WERI-Rb-1 (cell line): Measurements from ENCODE around the gene PAPPA.

Source experiments
- DNase-seq: peaks from one replicate; pipeline ENCODE4 v3.0.0-alpha.2; 2020
- H3K27ac ChIP-seq: fragments of 250-450 bp; sonication (Bioruptor Pico); 2 replicates; pipeline ENCODE4 v1.5.1; 2020; ENCODE audit warnings: mild to moderate bottlenecking, moderate library complexity
- H3K27me3 ChIP-seq: fragments of 250-450 bp; sonication (Bioruptor Pico); 2 replicates; pipeline ENCODE4 v1.5.1; 2021; ENCODE audit warnings: mild to moderate bottlenecking, low read depth, moderate library complexity; ENCODE audit not compliant: insufficient read depth, severe bottlenecking
- H3K36me3 ChIP-seq: fragments of 250-450 bp; sonication (Bioruptor Pico); 2 replicates; pipeline ENCODE4 v1.5.1; 2020; ENCODE audit warnings: mild to moderate bottlenecking, moderate library complexity
- H3K4me3 ChIP-seq: 2 replicates; pipeline ENCODE4 v1.5.1; 2011; ENCODE audit warnings: low read depth, mild to moderate bottlenecking, control low read depth, low read length
- H3K9me3 ChIP-seq: fragments of 250-450 bp; sonication (Bioruptor Pico); 2 replicates; pipeline ENCODE4 v1.5.1; 2021; ENCODE audit warnings: mild to moderate bottlenecking, moderate library complexity; ENCODE audit not compliant: severe bottlenecking
- CTCF ChIP-seq: IDR thresholded peaks from 2 replicates; pipeline ENCODE4 v1.5.1; 2011; ENCODE audit warnings: low read depth, mild to moderate bottlenecking, control low read depth, inconsistent platforms, low read length

PAPPA gene

GRCh38 chr9:116284518-116284917 lies 130.9 kb downstream of the PAPPA start:
- no peak for TF ChIP-seq CTCF

GRCh38 chr9:116285320-116285719 lies 131.7 kb downstream of the PAPPA start:
- peak; percentile 43; the same call in 1 of the 2 replicates for TF ChIP-seq CTCF
- Histone ChIP-seq H3K27ac (no peak overlapping the region), H3K4me3 (no peak overlapping the region), H3K9me3 (no peaks in the 10 kb centered on the region), H3K36me3 (no peaks in the 10 kb centered on the region), H3K27me3 (no peaks in the 10 kb centered on the region)
- no peak for DNase-seq

More at GRCh38 chr9:116284518-116284917, 130.9 kb downstream of the PAPPA start:
- Histone ChIP-seq H3K36me3 (no peaks in the 10 kb centered on the region), H3K27ac (no peak overlapping the region), H3K4me3 (no peak overlapping the region), H3K9me3 (no peaks in the 10 kb centered on the region), H3K27me3 (no peaks in the 10 kb centered on the region)
- no peak for DNase-seq

- no peak for TF ChIP-seq CTCF
- DNase-seq, result no peak
- Histone ChIP-seq H3K27ac (no peak overlapping the region), H3K27me3 (no peaks in the 10 kb centered on the region), H3K9me3 (no peaks in the 10 kb centered on the region), H3K36me3 (no peaks in the 10 kb centered on the region), H3K4me3 (no peak overlapping the region)
Observed at GRCh38 chr9:116286297-116286696, 132.7 kb downstream of the PAPPA start.

- Histone ChIP-seq H3K27me3 (no peaks in the 10 kb centered on the region), H3K4me3 (no peak overlapping the region), H3K27ac (no peak overlapping the region), H3K9me3 (no peaks in the 10 kb centered on the region), H3K36me3 (no peaks in the 10 kb centered on the region)
- TF ChIP-seq CTCF, result no peak
- no peak for DNase-seq
Observed at GRCh38 chr9:116287721-116288120, 134.1 kb downstream of the PAPPA start.

- DNase-seq, result no peak
- no peaks in the 10 kb centered on the region for H3K27me3 ChIP-seq
- no peaks in the 10 kb centered on the region for H3K9me3 ChIP-seq
- no peak overlapping the region for H3K27ac ChIP-seq
- no peaks in the 10 kb centered on the region for H3K36me3 ChIP-seq
- no peak for TF ChIP-seq CTCF
- no peak overlapping the region for H3K4me3 ChIP-seq
Observed at GRCh38 chr9:116288658-116289057, 135.1 kb downstream of the PAPPA start.

GRCh38 chr9:116297346-116297745 lies 143.8 kb downstream of the PAPPA start:
- no peaks in the 10 kb centered on the region for H3K36me3 ChIP-seq
- TF ChIP-seq CTCF, result no peak
- no peak overlapping the region for H3K27ac ChIP-seq

More at GRCh38 chr9:116297346-116297745, 143.8 kb downstream of the PAPPA start:
- Histone ChIP-seq H3K9me3 (no peaks in the 10 kb centered on the region), H3K27me3 (no peaks in the 10 kb centered on the region), H3K4me3 (no peak overlapping the region)
- no peak for DNase-seq
